Endothelial cell of umbilical vein (primary cell): ENCODE measurements around the gene TPH2. TPM values are rescaled to one million over a fixed set of nuclear protein-coding genes. Genes with fewer than 3 reads are reported as not detected.

ENCODE experiments used
- BruUV-seq: library from RNA; stranded (reverse); fragments of 400-500 nt; replicated peaks from 2 replicates; lab custom pipeline; 2021; lab: Mats Ljungman, UMichigan
- CTCF ChIA-PET: fragments of 300-600, 350-600 bp; sonication (Branson Sonifier 250); formaldehyde crosslinking; loops from one replicate; lab custom pipeline; 2021; ENCODE audit warnings: antibody characterized with exemption, inconsistent platforms; lab: Charles Lee
- POLR2A ChIA-PET: fragments of 300-600, 350-600 bp; sonication (Branson Sonifier 250); formaldehyde crosslinking; loops from one replicate; lab custom pipeline; 2021; ENCODE audit warnings: antibody characterized with exemption, inconsistent platforms; lab: Charles Lee
- DNase-seq: peaks from one replicate; pipeline ENCODE4 v3.0.0-alpha.2; 2011; ENCODE audit warnings: low read depth, low spot score
- FAIRE-seq: peaks from 2 replicates; lab custom pipeline; 2011; peaks lifted over from hg19 to GRCh38; lab: Jason Lieb, UNC
- H2AFZ ChIP-seq: 2 replicates; pipeline ENCODE4 v1.6.0; 2012; ENCODE audit warnings: low read depth, low read length, control low read depth, inconsistent platforms
- H3K27ac ChIP-seq: 2 replicates; pipeline ENCODE4 v1.5.1; 2011; ENCODE audit warnings: low read depth, mild to moderate bottlenecking, control low read depth, low read length, moderate library complexity; ENCODE audit not compliant: insufficient read depth
- H3K27me3 ChIP-seq, 2 experiments: 2 replicates each; pipeline versions ENCODE4 v1.6.0 to v1.6.1; 2011; ENCODE audit warnings: low read length in 2 of 2, mixed read lengths in 1 of 2; ENCODE audit not compliant: control insufficient read depth in 2 of 2, insufficient read depth in 2 of 2
- H3K36me3 ChIP-seq, 2 experiments: 2 replicates in 1 of 2; 3 replicates in 1 of 2; pipeline ENCODE4 v1.5.1; 2011; ENCODE audit warnings: low read length in 2 of 2, mild to moderate bottlenecking in 1 of 2, moderate library complexity in 1 of 2; ENCODE audit not compliant: control insufficient read depth in 2 of 2, insufficient read depth in 2 of 2; ENCODE audit errors: extremely low read depth in 1 of 2
- H3K4me1 ChIP-seq: 3 replicates; pipeline ENCODE4 v1.5.1; 2011; ENCODE audit warnings: mild to moderate bottlenecking, low read length; ENCODE audit not compliant: control insufficient read depth, insufficient read depth; ENCODE audit errors: extremely low read depth
- H3K4me2 ChIP-seq: 2 replicates; pipeline ENCODE4 v1.6.1; 2011; ENCODE audit warnings: low read length, control low read depth, mixed read lengths; ENCODE audit not compliant: insufficient read depth
- H3K4me3 ChIP-seq, 3 experiments: fragments of 200-600 bp in 1 of 3; sonication (generic), shearing (Covaris generic) in 1 of 3; replicated peaks in 1 of 3; 2 replicates each; pipeline ENCODE4 v1.5.1; 2011 to 2016; ENCODE audit warnings: control low read depth in 3 of 3, low read length in 3 of 3, mild to moderate bottlenecking in 2 of 3, inconsistent platforms in 1 of 3, low read depth in 1 of 3, moderate library complexity in 1 of 3; ENCODE audit not compliant: insufficient read depth in 1 of 3
- H3K79me2 ChIP-seq: 2 replicates; pipeline ENCODE4 v1.6.0; 2012; ENCODE audit warnings: low read length, inconsistent platforms; ENCODE audit not compliant: control insufficient read depth, insufficient read depth
- H3K9ac ChIP-seq: replicated peaks from 2 replicates; pipeline ENCODE3; 2011; ENCODE audit warnings: low read length, control low read depth; ENCODE audit not compliant: insufficient read depth; ENCODE audit errors: extremely low read depth
- H3K9me1 ChIP-seq: replicated peaks from 3 replicates; pipeline ENCODE4 v1.6.0; 2011; ENCODE audit warnings: mild to moderate bottlenecking, low read length; ENCODE audit not compliant: control insufficient read depth, insufficient read depth; ENCODE audit errors: extremely low read depth
- H3K9me3 ChIP-seq: replicated peaks from 2 replicates; pipeline ENCODE4 v1.5.1; 2012; ENCODE audit warnings: low read length, inconsistent platforms; ENCODE audit not compliant: control insufficient read depth, insufficient read depth
- H4K20me1 ChIP-seq: replicated peaks from 2 replicates; pipeline ENCODE3; 2011; ENCODE audit warnings: mild to moderate bottlenecking, low read length; ENCODE audit not compliant: control insufficient read depth, insufficient read depth; ENCODE audit errors: extremely low read depth
- CTCF ChIP-seq, 2 donors: IDR thresholded peaks; 1 replicate in 1 of 2; 2 replicates in 1 of 2; pipeline ENCODE4 v1.5.1; 2011; ENCODE audit warnings: low read length in 2 of 2, mild to moderate bottlenecking in 2 of 2, moderate library complexity in 2 of 2, control low read depth in 1 of 2, inconsistent platforms in 1 of 2, low read depth in 1 of 2; ENCODE audit not compliant: insufficient read depth in 1 of 2; ENCODE audit errors: extremely low read depth in 1 of 2
- FOS ChIP-seq: IDR thresholded peaks from 2 replicates; pipeline ENCODE4 v1.6.1; 2011; ENCODE audit warnings: mild to moderate bottlenecking, low read length, moderate library complexity, borderline replicate concordance; ENCODE audit not compliant: insufficient read depth
- GATA2 ChIP-seq: IDR thresholded peaks from 2 replicates; pipeline ENCODE4 v1.7.0; 2011; ENCODE audit warnings: low read depth, mild to moderate bottlenecking, moderate library complexity, mixed read lengths, low read length; ENCODE audit not compliant: insufficient read length, insufficient read depth
- JUN ChIP-seq: IDR thresholded peaks from 2 replicates; pipeline ENCODE4 v1.6.1; 2011; ENCODE audit warnings: borderline replicate concordance, low read depth; ENCODE audit not compliant: insufficient read length, insufficient read depth
- POLR2A ChIP-seq: IDR thresholded peaks from 2 replicates; pipeline ENCODE4 v1.6.1; 2012; ENCODE audit warnings: low read depth, mild to moderate bottlenecking, control low read depth, low read length
- POLR2AphosphoS5 ChIP-seq: IDR thresholded peaks from 2 replicates; pipeline ENCODE4 v1.6.1; 2012; ENCODE audit warnings: low read depth, mild to moderate bottlenecking, control low read depth, low read length, moderate library complexity; ENCODE audit not compliant: insufficient read depth
- dilution Hi-C: fragments of 300-500 bp; cut with MboI; formaldehyde crosslinking; loops from one replicate; pipeline ENCODE4 v1.15.0; 2019; ENCODE audit warnings: low sequenced_read_pairs; ENCODE audit not compliant: extremely low pct_ligation_motif_present
- intact Hi-C: fragments of 100-400 bp; cut with micrococcal nuclease; formaldehyde crosslinking; loops from one replicate; pipeline ENCODE4 v1.10.0; 2022
- polyA plus RNA-seq, 4 experiments: library from polyadenylated mRNA; depleted of rRNA in 3 of 4; stranded (reverse) in 3 of 4; unstranded in 1 of 4; fragments of >200 nt; gene quantifications; 2 replicates each; pipeline versions ENCODE4 v1.2.1 to v1.2.3, GENCODE V29; 2011 to 2012; ENCODE audit warnings: missing spikeins in 1 of 4
- total RNA-seq: library from RNA; stranded (reverse); gene quantifications from 2 replicates; pipeline ENCODE4 v1.2.3, GENCODE V29; 2021
- TF ChIP-seq, protein P1 (sequence below): IDR thresholded peaks from 2 replicates; pipeline ENCODE4 v1.6.1; 2011; ENCODE audit not compliant: insufficient read depth, insufficient read length

Gene TPH2
- total and polyA plus RNA-seq, 2 donors (not counting 3 experiments of a cell fraction or from before 2014, with no cell fraction given), result not detected

DNA sequence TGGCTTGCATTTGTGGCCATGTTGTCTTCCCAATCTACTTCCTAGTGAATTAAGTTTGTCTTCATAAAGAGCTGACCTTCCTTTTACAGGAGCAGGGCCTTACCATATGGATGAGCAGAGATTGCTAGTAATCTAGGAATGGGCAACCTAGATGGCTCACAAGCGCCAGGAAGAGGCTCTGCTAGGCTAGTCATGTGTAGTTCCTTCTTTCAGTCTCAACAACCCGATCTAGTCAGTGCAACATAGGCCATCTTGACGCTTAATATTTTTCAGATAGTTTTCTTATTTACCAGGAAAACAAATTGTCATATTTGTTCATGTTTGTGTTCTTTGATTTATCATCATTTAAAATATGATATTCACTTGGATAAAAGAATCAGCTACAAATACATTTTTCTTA is 48.2 kb upstream of the TPH2 start:
- Histone ChIP-seq H3K27ac (no peak overlapping the region), H3K27me3 (no peaks in the 10 kb centered on the region), H3K9me3 (no peaks in the 10 kb centered on the region), H2AFZ (no peak overlapping the region), H3K36me3 (no peaks in the 10 kb centered on the region), H4K20me1 (no peaks in the 10 kb centered on the region), H3K4me1 (peaks cover 10% of the 10 kb centered on the region), H3K4me2 (no peak overlapping the region), H3K4me3 (no peak overlapping the region), H3K79me2 (no peaks in the 10 kb centered on the region), H3K9ac (no peak overlapping the region), H3K9me1 (no peaks in the 10 kb centered on the region)
- DNase-seq (no peak), FAIRE-seq (no peak)
- dilution Hi-C loops, result no loop called here
- CTCF ChIA-PET, result no interaction called here
- intact Hi-C loops, result no loop called here
- no peak for TF ChIP-seq CTCF (IDR thresholded peaks at IDR 0.05; ENCODE audit: extremely low read depth in 1 of 2, insufficient read depth in 1 of 2, low read depth in 1 of 2, low read length in 2 of 2)
- TF ChIP-seq, protein P1, sequence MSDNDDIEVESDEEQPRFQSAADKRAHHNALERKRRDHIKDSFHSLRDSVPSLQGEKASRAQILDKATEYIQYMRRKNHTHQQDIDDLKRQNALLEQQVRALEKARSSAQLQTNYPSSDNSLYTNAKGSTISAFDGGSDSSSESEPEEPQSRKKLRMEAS, result no peak
- TF ChIP-seq JUN, result no peak
- no peak for TF ChIP-seq POLR2A
- TF ChIP-seq GATA2, result no peak
- TF ChIP-seq FOS, result no peak
- TF ChIP-seq POLR2AphosphoS5, result no peak
- BruUV-seq, result no TSS peak
- POLR2A ChIA-PET, result no interaction called here
